ENCODE results near the gene C1R.

GRCh38 chr12:7032990-7033389 is 59.3 kb downstream of the C1R start:
- TF ChIP-seq CTCF (IDR thresholded peaks at IDR 0.05; ENCODE audit: low read length): no peak
- TF ChIP-seq EZH2phosphoT487 (IDR thresholded peaks at IDR 0.05; ENCODE audit: low read length): no peak
- TF ChIP-seq EZH2 (optimal IDR thresholded peaks at IDR 0.05; ENCODE audit: low read depth, low read length): no peak

Data from MM.1S (cell line).